HG02623 (cell line): ENCODE data around the gene R3HDM1.
"Not testable (repeated sequence)": the region's sequence is repeated elsewhere in the genome, so short reads cannot be mapped to it uniquely, and the experiment has no call there.

Experiments used
- ATAC-seq: cut with Tn5 transposase; IDR thresholded peaks from one replicate; pipeline ENCODE4 v1.9.1; 2021; ENCODE audit warnings: moderate library complexity; ENCODE audit not compliant: unreplicated experiment

Gene R3HDM1

DNA sequence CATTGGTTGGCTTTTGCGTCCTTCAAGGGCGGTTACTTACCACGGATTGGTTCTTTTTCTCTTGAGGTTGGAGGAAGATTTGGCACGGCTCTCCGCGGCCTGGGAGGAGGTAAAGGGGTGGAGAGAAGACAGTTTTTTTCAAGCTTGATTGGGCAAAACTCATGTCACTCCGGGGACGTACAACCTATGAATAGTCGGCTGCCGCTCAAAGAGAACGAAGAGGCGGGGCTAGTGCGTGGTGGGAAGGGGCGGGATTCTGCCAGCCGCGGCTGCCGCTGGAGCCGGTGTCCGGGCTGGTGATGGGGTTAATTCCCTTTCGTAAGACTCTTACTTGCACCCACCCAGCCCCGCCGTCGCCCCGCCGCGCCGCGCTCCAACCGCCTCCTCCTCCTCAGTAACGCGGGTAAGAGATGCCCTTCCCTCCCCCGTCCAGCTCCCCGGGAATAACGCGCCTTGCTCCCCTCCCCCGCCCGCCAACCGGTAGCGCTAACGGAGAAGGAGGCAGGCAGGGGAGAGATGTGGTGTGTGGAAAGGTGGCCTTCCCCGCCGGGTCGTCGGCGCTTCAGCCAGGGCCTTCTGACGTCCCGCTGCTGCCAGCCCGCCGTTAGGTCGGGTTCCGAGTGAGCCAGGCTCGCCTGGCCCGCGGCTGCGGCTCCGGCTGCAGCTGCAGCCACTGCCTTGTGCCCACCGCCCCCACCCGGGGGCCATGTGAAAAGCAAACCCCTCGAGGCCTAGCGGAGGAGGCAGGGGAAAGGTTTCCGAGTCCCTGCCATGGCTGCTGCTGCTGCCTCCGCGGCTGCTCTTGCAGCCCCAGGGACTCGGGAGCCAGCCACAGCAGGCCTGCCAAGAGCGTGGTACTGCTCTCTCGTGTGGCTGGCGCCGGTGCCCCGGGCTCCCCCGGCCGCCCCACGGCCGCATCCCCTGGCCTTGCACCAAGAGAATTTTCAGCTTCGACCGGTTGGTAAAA lies at the start of gene R3HDM1:
Gene R3HDM1, plus strand, starts transcription at position 254 of the 967 bp plus-strand sequence. CDS start 73,362 bp downstream, outside the sequence.
- ATAC-seq = peak; percentile 76

DNA sequence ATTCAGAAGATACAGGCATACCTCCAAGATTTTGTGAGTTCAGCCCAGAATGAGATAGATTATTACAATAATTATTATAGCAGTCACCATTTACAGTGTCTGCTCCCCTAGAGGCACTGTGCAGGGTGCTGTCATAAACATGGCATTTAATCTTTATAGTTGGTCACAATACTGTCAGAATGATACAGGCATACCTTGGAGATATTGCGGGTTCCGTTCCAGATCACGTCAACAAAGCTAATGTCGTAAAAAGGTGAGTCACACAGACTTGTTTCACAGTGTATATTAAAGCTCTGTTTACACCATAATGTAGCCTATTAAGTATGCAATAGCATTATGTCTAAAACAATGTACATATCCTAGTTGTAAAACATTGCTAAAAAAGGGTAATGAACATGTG lies 45.8 kb upstream of the R3HDM1 start:
- ATAC-seq = no peak

DNA sequence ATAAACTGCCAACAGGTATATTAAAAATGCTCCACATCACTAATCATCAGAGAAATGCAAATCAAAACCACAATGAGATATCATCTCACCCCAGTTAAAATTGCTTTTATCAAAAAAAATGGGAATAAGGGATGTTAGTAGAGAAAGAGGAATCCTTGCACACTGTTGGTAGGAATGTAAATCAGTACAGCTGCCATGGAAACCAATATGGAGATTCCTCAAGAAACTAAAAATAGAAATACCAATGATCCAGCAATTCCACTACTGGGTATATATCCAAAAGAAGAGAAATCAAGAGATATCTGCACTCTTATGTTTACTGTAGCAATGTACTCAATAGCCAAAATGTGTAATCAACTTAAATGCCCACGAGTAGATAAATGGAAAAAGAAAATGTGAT lies 40.9 kb upstream of the R3HDM1 start:
- no peak for ATAC-seq

DNA sequence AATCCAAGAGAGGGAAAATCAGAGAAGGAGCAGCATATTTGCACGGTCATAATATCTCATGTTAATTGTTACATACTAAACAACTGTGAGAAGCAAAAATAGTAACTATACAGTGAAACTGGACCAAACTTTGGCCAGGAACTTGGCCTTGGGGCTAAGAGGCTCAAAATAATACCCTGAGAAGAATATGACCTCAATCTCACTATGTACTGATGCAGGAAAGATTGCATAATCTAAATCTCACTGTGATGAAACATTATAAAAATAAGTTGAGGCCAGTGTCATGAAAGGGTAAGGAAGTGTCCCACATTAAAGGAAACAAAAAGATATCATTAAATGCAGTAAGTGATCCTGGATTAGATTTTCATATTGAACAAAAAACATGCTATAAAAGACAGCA lies 36.8 kb upstream of the R3HDM1 start:
- no peak for ATAC-seq

DNA sequence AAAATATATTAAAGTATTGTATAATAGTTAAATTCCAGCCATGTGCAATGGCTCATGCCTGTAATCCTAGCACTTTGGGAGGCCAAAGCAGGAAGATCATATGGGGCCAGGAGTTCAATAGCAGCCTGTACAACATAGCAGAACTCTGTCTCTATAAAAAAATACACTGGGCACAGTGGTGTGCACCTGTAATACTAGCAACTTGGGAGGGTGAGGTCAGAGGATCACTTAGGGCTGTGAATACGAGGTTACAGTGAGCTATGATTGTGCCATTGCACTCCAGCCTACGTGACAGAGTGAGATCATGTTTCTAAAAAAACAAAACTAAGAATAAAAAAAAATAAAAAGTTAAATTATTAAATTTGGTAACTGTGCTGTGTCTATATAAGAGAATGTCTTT lies 36.4 kb upstream of the R3HDM1 start:
- no peak for ATAC-seq

DNA sequence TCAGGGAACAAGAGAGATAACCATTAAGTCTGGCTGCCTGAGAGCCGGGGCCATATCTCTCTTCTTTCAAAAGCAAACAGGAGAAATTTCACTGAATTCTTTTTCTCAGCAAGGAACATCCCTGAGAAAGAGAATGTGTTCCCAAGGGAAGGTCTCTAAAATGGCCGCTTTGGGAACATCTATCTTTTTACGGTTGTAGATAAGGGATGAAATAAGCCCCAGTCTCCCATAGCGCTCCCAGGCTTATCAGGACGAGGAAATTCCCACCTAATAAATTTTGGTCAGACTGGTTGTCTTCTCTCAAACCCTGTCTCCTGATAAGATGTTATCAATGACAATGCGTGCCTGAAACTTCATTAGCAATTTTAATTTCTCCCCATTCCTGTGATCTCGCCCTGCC lies 32.7 kb upstream of the R3HDM1 start:
- ATAC-seq = not testable (repeated sequence)

DNA sequence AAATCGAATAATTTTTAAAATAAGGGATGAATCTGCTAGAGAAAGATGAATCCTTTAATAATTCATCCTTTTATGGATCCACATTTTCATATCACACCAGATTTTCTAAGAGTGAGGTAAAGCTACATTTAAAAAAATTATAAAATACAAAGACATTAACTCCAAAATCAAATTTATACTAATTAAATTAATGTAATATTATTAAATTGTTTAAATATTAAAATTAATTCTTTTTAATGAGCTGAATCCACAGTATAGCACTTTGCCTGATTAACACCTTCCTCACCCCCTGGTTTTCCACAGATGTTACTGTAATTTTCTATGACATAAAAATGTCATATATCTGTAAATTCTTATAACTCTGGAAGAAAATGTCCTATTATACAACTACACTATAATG lies 26.5 kb upstream of the R3HDM1 start:
- no peak for ATAC-seq

DNA sequence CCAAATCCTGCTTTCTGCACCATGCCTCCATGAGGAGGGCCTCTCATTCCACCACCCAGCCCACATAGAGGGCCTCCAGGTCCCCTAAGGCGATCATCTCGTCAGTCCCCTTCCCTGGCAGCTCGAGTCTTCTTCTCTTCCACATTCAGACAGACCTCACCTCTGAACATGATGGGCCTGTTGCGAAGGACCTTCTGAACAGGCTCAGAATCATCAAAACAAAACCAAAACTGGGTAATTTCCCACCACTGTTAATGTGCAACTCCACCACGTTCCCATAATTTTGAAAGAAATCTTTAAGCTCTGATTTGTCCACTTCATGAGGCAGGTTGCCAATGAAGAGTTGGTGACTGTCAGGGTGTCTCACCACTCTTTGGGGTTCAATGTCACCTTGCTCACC lies 20.7 kb upstream of the R3HDM1 start:
- no peak for ATAC-seq

DNA sequence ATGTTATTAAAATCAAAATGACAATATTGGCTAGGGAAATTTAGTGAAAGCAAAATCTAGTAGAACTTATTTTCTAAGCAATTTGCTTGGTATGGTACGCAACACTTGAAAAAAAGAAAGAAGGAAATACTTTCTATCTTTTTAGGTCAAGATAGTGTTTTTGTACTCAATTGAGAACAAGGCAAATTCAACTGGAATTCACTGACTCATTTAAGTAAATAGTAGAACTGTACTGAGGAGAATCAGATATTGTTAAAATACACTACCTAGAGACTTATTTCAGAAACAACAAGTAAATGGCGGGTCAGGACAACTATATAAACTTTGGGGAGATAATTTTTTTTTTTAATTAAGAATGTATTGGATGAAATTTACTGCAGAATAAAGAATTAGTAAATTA lies 19.2 kb upstream of the R3HDM1 start:
- no peak for ATAC-seq

DNA sequence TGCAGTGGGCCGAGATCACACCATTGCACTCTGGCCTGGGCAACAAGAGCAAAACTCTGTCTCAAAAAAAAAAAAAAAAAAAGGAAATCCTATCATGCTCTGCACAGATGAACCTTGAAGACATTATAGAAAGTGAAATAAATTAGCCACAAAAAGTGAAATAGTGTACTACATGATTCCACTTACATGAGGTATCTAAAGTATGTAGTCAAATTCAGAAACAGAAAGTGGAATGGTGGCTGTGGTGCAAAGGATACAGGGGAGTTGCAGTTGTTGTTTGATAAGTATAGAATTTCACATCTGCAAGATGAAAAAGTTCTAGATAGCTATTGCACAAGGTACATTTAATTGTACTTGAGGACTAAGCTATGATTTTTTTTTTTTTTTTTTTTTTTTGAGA lies 5.5 kb upstream of the R3HDM1 start:
- no peak for ATAC-seq

DNA sequence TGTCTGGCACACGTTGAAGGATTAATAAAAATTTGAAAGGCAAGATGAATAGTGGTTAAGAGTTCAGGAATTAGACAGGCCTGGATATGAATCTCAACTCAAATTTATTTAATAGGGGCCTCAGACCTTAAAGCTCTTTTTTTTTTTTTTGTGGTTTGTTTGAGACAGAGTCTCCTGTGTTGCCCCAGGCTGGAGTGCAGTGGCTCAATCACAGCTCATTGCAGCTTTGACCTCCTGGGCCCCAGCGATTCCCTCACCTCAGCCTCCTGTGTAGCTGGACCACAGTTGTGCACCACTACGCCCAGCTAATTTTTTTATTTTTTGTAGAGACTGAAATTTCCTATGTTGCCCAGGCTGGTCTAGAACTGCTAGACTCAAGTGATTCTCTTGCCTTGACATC lies 3.3 kb upstream of the R3HDM1 start:
- no peak for ATAC-seq

DNA sequence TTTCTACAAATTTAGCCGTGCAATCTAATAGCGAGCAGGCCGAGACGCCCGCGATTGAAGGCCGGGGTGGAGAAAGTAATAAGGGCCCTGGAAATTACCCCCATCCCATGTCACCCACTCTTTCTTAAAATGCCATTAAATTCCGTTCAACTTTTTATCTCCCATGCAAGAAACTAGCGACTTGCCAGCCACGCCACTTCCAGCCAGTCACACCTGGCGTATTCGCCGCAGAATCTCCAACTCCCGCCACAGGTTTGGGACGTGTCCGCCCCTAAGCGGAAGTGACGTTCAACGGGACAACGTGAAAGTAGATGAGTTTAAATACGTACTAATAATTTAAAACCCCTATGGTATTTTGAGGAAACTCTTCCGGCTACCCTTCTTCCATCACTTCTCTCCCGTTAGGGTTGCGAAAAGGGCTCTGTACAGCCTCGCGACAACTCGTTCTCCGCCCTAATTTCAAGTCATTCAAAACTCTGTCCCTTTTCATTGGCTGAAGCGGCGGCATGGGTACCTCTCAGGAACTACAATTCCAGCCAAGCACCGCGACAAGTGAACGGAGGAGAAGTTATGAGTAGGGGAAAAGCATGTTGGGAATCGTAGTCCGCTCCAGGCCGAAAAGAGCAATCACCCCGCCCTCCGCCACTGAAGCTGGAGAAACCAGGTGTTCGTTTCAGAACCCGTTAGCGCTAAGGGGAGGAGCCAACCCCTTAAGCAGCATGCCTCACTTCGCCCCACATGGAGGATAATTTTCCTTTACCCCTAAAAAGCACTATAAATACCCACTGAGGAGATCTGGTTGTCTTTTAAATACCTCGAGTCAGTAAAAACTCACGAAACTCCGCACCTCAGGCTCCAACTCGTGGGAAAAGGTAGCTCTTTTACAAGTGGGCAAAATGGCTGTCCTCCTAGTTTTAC lies 712 bp upstream of the R3HDM1 start, which contains the start of gene ZRANB3:
Gene ZRANB3, minus strand, starts transcription at position 906 of the 918 bp plus-strand sequence.
- peak; percentile 56 for ATAC-seq

DNA sequence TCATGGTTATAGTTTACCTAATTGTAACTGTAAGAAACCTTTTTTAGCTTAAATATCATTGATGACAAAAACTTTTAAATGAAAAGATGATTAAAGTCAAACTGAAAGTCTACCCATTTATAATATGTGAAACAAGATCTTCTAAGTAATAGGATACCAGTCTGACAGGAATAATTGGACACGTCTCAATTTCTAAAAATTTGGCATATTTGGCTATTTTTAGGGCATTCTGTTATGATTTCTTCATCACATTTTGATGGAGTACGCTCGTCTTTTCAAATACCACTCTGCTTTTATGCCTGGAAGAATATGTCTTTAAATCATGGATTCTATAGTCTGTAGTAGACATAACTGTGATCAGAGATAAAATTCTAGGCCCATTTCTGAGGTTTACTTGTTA lies 1.3 kb downstream of the R3HDM1 start:
- ATAC-seq = no peak

DNA sequence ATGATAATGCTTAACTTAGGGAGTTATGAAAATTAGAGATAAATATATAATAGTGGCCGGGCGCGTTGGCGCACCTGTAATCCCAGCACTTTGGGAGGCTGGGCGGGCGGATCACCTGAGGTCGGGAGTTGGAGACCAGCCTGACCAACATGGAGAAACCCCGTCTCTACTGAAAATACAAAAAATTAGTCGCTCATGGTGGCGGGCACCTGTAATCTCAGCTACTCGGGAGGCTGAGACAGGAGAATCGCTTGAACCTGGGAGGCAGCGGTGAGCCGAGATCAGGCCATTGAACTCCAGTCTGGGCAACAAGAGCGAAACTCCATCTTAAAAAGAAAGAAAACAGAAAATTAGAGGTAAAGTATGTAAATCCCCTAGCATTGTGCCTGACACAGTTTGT lies 2.3 kb downstream of the R3HDM1 start:
- ATAC-seq = not testable (repeated sequence)

DNA sequence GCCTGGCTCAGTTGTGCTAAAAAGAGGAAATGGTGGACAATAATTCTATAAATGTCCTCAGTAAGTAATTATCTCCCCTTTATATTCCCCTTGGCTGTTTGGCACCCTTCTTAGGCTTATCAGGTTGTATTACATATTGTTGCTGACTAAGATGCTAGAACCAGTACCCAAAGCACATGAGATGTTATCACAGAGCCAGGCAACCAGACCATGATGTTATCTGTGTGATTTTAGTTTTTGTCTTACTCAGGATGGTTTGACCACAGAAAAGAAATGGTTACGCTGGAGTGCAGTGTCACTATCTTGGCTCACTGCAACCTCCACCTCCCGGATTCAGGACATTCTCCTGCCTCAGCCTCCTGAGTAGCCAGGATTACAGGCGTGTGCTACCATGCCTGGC lies 15.2 kb downstream of the R3HDM1 start:
- ATAC-seq = no peak

DNA sequence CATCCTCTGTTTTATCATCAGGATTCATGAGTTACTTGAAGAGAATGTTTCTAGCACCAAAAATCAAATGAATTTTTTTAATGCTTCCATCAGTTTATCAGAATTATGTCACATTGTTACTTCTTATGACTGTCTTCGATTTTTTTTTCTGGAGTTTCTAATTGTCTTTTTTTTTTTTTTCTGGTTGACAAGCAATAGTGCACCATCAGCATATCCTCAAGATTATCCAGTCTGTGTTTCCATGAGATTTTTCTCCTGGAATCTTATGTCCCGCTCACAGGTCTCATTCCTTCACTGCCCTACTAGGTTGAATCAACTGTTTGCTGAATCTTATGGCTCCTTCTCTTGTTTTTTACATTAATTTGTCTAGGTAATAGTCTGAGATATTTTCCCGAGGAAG lies 16.0 kb downstream of the R3HDM1 start:
- ATAC-seq = no peak

DNA sequence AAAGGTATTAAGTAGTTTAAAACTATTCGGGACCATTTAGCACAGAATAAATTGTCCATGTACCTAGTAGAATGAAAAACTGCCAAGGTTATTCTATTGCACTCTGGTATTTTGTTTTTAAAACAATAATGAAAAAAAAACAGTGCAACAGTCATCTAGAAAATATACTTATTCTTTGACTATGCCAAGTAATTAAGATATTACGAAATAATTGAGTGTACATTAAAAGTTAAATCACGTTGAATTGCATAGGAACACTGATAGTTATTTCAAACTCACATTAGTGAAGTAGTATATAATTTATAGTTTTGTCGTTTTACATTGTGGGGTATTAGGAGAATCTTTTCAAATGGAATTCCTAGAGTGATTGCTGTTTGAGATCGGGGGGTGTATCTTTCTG lies 20.1 kb downstream of the R3HDM1 start:
- no peak for ATAC-seq

DNA sequence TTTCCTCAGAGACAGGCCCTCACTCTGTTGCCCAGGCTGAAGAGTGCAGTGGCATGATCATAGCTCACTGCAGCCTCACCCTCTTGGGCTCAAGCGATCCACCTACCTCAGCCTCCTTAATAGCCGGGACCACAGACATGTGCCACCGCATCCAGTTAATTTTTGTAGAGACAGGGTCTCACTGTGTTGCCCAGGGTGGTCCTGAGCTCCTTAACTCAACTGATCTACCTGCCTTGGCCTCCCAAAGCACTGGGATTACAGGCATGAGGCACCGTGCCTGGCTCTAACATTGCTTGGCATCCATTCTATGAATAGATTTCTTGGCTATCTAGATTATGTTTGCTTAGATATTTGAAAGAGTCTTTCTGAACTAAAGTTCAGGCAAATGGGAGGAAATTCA lies 21.6 kb downstream of the R3HDM1 start:
- ATAC-seq = no peak

DNA sequence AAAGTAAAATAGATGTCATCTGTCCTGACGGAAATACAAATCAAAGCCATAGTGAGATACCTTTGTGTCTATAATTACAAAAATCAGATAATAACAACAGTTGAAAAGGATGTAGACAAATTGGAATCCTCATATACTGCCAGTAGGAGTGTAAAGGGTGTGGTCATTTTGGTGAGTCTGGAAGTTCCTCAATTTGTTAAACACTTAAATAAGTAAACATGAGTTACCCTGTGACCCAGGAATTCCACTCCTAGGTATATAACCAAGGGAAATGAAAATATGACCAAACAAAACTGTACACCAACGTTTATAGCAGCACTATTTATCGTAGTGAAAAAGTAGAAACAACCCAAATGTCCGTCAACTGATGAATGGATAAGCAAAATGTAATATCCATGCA lies 24.0 kb downstream of the R3HDM1 start:
- no peak for ATAC-seq

DNA sequence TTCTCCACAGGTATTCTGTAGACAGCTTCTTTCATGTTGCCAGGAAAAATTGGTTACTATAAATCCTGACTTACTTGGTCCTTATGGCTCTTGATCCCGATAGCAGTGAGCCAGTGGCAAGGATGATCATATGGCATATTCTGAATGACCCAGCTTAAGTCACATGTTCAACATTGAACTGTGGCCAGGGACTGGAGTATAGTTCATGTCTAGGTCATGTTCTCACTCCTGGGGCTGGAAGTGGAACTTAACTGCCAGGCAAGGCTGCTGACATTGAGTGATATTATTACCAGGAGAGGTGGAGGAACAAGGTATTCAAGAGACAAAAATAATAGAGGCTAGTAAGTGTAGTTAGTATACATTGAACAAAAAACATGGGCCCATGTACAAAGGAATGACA lies 26.2 kb downstream of the R3HDM1 start:
- no peak for ATAC-seq

DNA sequence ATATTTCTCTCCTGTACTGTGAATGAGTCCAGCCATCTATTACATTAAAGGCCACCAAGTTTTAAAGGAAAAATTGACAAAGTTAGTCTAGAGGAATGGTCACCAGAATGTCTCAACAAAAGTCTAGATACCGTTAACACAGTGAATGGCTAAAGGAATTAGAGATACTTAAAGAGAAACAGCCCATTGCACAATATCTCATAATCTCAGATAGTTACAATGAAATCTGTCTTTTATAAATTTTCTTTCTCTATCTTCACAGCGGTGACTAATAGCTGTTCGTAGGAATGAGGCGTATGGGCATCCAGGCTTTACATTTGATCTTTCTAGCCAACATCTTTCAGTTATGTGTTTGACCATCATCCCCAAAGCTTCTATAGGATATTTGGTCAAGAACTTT lies 30.6 kb downstream of the R3HDM1 start:
- no peak for ATAC-seq

DNA sequence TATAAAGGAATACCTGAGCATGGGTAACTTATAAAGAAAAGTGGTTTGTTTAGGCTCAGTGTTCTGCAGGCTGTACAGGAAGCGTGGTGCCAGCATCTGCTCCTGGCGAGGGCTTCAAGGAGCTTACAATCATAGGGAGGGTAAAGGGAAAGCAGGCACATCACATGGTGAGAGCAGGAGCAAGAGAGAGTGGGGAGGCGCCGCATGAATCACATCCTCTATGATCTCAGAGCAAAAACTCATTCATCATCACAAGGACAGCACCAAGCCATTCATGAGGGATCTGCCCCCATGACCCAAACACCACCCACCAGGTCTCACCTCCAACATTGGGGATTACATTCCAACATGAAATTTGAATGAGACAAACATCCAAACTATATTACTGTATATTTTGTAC lies 32.5 kb downstream of the R3HDM1 start:
- ATAC-seq = no peak
